SK-N-SH (cell line): ENCODE measurements around the gene RPL9.

Source experiments
- CHD2 ChIP-seq: fragments of 150-350 bp; IDR thresholded peaks from 2 replicates; pipeline ENCODE4 v1.6.1; 2018; ENCODE audit warnings: low read length; ENCODE audit not compliant: partially characterized antibody
- CTCF ChIP-seq: fragments of 200-600 bp; sonication (generic); IDR thresholded peaks from 2 replicates; pipeline ENCODE4 v1.6.1; 2017; ENCODE audit warnings: antibody characterized with exemption, mild to moderate bottlenecking, moderate library complexity
- EP300 ChIP-seq, 2 experiments: IDR thresholded peaks; 2 replicates each; pipeline versions ENCODE4 v1.4.0 to v1.6.1; 2012; ENCODE audit warnings: borderline replicate concordance in 1 of 2, low read depth in 1 of 2, low read length in 1 of 2
- MXI1 ChIP-seq: IDR thresholded peaks from 2 replicates; pipeline ENCODE4 v1.6.1; 2012; ENCODE audit warnings: mild to moderate bottlenecking, low read depth, low read length, improper control_type of control experiment
- PBX3 ChIP-seq: IDR thresholded peaks from 2 replicates; pipeline ENCODE4; 2012
- RAD21 ChIP-seq: IDR thresholded peaks from 2 replicates; pipeline ENCODE4 v1.6.1; 2012; ENCODE audit warnings: mild to moderate bottlenecking, low read length
- REST ChIP-seq: IDR thresholded peaks from 2 replicates; pipeline ENCODE4 v1.6.1; 2012; ENCODE audit warnings: mild to moderate bottlenecking, low read depth, low read length, moderate library complexity
- SMC3 ChIP-seq: IDR thresholded peaks from 2 replicates; pipeline ENCODE4 v1.6.1; 2012; ENCODE audit warnings: low read depth, low read length, improper control_type of control experiment
- USF2 ChIP-seq: fragments of 150-350 bp; IDR thresholded peaks from 2 replicates; pipeline ENCODE4 v1.6.1; 2017; ENCODE audit warnings: antibody characterized with exemption, low read length, low read depth, borderline replicate concordance
- YY1 ChIP-seq: IDR thresholded peaks from 2 replicates; pipeline ENCODE4 v1.4.0; 2012; ENCODE audit warnings: low read depth, mild to moderate bottlenecking

- TF ChIP-seq CTCF (no peak), RAD21 (no peak), YY1 (no peak), EP300 (IDR thresholded peaks at IDR 0.05; ENCODE audit: borderline replicate concordance in 1 of 2, low read depth in 1 of 2, low read length in 1 of 2) (no peak), PBX3 (no peak), MXI1 (no peak), REST (no peak), CHD2 (no peak), SMC3 (no peak), USF2 (no peak)
These were observed 32.0 kb downstream of the RPL9 start for GRCh38 chr4:39426728-39427127.
